DOHH2 (cell line): ENCODE data around the gene ADARB1.

Experiments used
- CTCF ChIP-seq: fragments of 200-600 bp; sonication (generic); IDR thresholded peaks from one replicate; pipeline ENCODE4 v1.5.1; 2014; ENCODE audit warnings: antibody characterized with exemption, mild to moderate bottlenecking, low read depth, low read length; ENCODE audit not compliant: poor library complexity, severe bottlenecking
- EZH2phosphoT487 ChIP-seq: fragments of 200-600 bp; sonication (generic); IDR thresholded peaks from 2 replicates; pipeline ENCODE4 v1.6.1; 2017; ENCODE audit warnings: borderline replicate concordance, mild to moderate bottlenecking, antibody characterized with exemption, low read length, moderate library complexity, mixed read lengths

DNA sequence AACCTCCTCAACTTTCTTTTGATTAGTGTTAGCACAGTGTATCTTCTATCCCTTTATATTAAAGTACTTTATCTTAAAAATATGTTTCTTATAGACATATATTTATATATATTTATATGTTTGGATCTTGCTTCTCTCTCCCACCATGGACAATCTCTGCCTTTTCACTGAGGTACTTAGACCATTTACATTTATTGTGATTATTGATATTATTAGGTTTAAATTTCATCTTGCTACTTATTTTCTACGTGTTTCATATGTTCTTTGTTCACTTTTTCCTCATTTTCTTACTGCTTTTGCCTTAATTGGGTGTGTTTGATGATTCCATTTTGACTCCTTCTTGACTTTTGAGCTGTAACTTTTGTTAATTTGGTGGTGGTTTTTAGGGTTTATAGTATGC, 142.6 kb downstream of the ADARB1 start:
- no peak for TF ChIP-seq CTCF
- no peak for TF ChIP-seq EZH2phosphoT487
